ENCODE results near the gene RPS18. TPM values are rescaled to one million over a fixed set of nuclear protein-coding genes. Genes with fewer than 3 reads are reported as not detected.
A peak's percentile ranks its signal among the peaks of the same experiment; 100 is the strongest.

The RPS18 gene
- total and polyA plus RNA-seq, 10 of the 15 experiments (the other 5 are each of a cell fraction or from before 2014, with no cell fraction given), result 4,228 to 20,828 (median 7,406) TPM

DNA sequence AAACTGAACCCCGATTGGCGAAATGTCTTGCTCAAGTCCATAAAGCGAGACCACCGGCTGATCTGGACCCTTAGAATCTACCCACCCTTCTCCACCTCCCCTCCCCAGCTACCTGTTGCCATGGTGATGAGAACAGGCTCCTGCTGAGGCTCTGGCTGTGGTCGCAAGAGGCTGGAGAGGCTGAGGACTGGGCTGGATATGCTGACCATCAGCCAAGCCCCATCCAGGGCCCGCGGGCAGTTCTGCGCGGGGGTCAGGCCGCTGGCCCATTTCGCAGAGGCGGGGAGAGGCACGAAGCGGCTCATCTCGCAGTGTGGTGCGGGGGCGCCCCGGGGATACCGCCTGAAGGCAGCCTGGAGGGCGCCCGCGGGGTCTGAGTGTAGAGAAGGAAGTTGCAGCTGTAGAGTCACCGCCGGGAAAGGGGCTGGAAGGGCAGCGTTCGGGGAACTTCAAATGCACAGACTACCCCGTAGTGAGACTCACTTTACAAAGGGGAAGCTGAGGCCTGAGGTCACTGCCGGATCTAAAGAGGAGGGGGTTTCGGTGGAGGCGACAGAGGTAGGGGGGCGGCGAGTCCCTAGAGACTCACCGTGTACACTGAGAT, 41.3 kb downstream of the RPS18 start (continued):
- TF ChIP-seq, protein P1, sequence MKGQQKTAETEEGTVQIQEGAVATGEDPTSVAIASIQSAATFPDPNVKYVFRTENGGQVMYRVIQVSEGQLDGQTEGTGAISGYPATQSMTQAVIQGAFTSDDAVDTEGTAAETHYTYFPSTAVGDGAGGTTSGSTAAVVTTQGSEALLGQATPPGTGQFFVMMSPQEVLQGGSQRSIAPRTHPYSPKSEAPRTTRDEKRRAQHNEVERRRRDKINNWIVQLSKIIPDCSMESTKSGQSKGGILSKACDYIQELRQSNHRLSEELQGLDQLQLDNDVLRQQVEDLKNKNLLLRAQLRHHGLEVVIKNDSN (IDR thresholded peaks at IDR 0.05; ENCODE audit: borderline replicate concordance, extremely low read length, insufficient read depth, low read depth, low read length), result no peak
- TF ChIP-seq ZSCAN29 (IDR thresholded peaks at IDR 0.05) (no peak), SMAD5 (IDR thresholded peaks at IDR 0.05; ENCODE audit: low read depth) (no peak), CHD2 (IDR thresholded peaks at IDR 0.05; ENCODE audit: borderline replicate concordance, low read depth, low read length) (no peak), TBL1XR1 (IDR thresholded peaks at IDR 0.05; ENCODE audit: low read depth, low read length) (no peak), ELK1 (IDR thresholded peaks at IDR 0.05; ENCODE audit: low read depth, low read length) (no peak), E2F8 (IDR thresholded peaks at IDR 0.05; ENCODE audit: low read depth, partially characterized antibody) (no peak)
- TF ChIP-seq, protein P2, sequence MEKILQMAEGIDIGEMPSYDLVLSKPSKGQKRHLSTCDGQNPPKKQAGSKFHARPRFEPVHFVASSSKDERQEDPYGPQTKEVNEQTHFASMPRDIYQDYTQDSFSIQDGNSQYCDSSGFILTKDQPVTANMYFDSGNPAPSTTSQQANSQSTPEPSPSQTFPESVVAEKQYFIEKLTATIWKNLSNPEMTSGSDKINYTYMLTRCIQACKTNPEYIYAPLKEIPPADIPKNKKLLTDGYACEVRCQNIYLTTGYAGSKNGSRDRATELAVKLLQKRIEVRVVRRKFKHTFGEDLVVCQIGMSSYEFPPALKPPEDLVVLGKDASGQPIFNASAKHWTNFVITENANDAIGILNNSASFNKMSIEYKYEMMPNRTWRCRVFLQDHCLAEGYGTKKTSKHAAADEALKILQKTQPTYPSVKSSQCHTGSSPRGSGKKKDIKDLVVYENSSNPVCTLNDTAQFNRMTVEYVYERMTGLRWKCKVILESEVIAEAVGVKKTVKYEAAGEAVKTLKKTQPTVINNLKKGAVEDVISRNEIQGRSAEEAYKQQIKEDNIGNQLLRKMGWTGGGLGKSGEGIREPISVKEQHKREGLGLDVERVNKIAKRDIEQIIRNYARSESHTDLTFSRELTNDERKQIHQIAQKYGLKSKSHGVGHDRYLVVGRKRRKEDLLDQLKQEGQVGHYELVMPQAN (conservative IDR thresholded peaks at IDR 0.05), result peak; percentile 22; the same call in 1 of the 2 replicates
